Subcutaneous abdominal adipose tissue (tissue), 5 donors: Measurements from ENCODE around the gene FHAD1.

Experiments used
- H3K27ac ChIP-seq: one replicate; pipeline ENCODE4 v1.7.0; 2013; ENCODE audit warnings: low read depth, mild to moderate bottlenecking, inconsistent platforms, low read length, moderate library complexity
- H3K27me3 ChIP-seq, 5 donors: one replicate each; pipeline ENCODE4 v1.7.0; 2013; ENCODE audit warnings: low read length in 5 of 5, inconsistent platforms in 1 of 5; ENCODE audit not compliant: control insufficient read depth in 5 of 5, insufficient read depth in 4 of 5
- H3K36me3 ChIP-seq, 5 donors: one replicate each; pipeline ENCODE4 v1.7.0; 2013; ENCODE audit warnings: low read length in 5 of 5; ENCODE audit not compliant: control insufficient read depth in 5 of 5, insufficient read depth in 5 of 5
- H3K4me1 ChIP-seq, 5 donors: one replicate each; pipeline ENCODE4 v1.7.0; 2013; ENCODE audit warnings: low read length in 5 of 5, mild to moderate bottlenecking in 3 of 5, moderate library complexity in 1 of 5; ENCODE audit not compliant: control insufficient read depth in 5 of 5, insufficient read depth in 5 of 5
- H3K4me3 ChIP-seq, 5 donors: one replicate each; pipeline ENCODE4 v1.7.0; 2013; ENCODE audit warnings: low read length in 5 of 5, low read depth in 1 of 5
- H3K9ac ChIP-seq, 5 donors: one replicate each; pipeline ENCODE4 v1.7.0; 2013; ENCODE audit warnings: low read length in 5 of 5, mild to moderate bottlenecking in 4 of 5, moderate library complexity in 3 of 5
- H3K9me3 ChIP-seq, 5 donors: one replicate each; pipeline ENCODE4 v1.7.0; 2013; ENCODE audit warnings: low read length in 5 of 5; ENCODE audit not compliant: control insufficient read depth in 5 of 5
- donor health status: healthy.
- donor health status: healthy.
- donor health status: healthy.
- donor health status: healthy.
- donor health status: healthy.

The FHAD1 gene

DNA sequence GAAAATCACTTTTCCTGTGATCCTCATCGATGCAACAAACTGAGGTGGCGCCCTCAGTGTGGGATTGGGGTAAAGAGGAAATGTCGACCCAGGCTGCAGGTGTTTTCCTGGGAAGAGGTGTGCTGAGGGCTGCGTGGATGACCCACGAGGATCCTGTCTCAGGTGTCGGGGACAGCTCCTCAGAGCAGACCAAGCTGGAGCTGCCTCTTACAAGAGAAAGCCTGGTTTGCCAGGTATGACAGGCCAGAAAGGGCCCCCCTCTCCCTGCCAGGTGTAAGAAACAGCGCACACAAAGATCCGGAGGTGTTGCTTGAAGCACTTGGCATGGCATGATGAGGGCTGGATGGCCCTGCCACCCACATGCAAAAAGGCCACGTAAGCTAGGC lies 12.6 kb downstream of the FHAD1 start:
- Histone ChIP-seq H3K9me3 (peaks cover 0 to 1% (median 0%) of the 10 kb centered on the region in 5 donors), H3K27ac (no peak overlapping the region), H3K4me3 (no peak overlapping the region), H3K4me1 (peaks cover 4 to 42% (median 13%) of the 10 kb centered on the region in 5 donors), H3K9ac (no peak overlapping the region), H3K36me3 (no peaks in the 10 kb centered on the region), H3K27me3 (peaks cover 2 to 16% (median 14%) of the 10 kb centered on the region in 5 donors)

DNA sequence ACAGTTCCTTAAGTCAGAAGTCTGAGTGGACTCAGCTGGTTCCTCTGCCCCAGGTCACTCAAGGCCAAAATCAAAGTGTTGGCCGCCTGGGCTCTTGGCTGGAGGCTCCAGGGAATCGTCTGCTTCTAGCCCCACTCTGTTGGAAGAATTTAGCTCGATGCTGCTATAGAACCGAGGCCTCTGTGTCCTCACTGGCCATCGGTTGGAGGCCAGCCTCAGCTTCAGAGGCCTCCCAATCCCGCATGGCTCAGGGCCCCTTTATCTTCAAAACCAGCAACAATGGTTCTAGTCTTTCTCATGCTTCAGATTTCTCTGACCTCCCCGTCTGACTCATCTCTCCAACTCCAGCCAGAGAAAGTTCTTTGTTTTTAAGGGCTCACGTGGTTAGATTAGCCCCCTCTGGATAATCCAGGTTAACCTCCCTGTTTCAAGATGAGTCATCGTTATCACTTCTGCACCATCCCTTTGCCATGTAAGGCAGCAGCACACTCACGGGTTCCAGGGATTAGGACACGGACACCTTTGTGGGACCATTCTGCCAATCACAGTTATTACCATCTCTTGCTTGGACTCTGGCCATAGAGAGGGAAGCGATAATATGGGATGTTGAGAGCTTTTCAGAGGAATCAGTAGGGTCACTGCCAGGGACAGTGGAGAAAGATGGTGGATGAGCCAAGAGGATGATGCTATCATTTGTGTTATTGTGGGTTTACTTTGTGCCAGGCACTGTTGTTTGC lies 13.6 kb downstream of the FHAD1 start:
- peak overlapping the region; percentile 42 for H3K27ac ChIP-seq

GRCh38 chr1:15261155-15262002 lies 14.4 kb downstream of the FHAD1 start:
- Histone ChIP-seq H3K4me1 (peaks cover 4 to 42% (median 13%) of the 10 kb centered on the region in 5 donors), H3K36me3 (no peaks in the 10 kb centered on the region), H3K4me3 (peak overlapping the region in 4 of 5 donors; percentile 23 to 49 (median 34)), H3K9ac (peak overlapping the region in 1 of 5 donors; percentile 35), H3K27me3 (peaks cover 2 to 16% (median 14%) of the 10 kb centered on the region in 5 donors), H3K9me3 (peaks cover 0 to 6% (median 0%) of the 10 kb centered on the region in 5 donors), H3K27ac (peak overlapping the region; percentile 42)

More for the DNA sequence above, 13.6 kb downstream of the FHAD1 start:
- Histone ChIP-seq H3K9ac (no peak overlapping the region), H3K27me3 (peaks cover 2 to 16% (median 14%) of the 10 kb centered on the region in 5 donors), H3K4me3 (peak overlapping the region in 1 of 5 donors; percentile 31), H3K36me3 (no peaks in the 10 kb centered on the region), H3K9me3 (peaks cover 0 to 6% (median 0%) of the 10 kb centered on the region in 5 donors), H3K4me1 (peaks cover 4 to 42% (median 13%) of the 10 kb centered on the region in 5 donors)

DNA sequence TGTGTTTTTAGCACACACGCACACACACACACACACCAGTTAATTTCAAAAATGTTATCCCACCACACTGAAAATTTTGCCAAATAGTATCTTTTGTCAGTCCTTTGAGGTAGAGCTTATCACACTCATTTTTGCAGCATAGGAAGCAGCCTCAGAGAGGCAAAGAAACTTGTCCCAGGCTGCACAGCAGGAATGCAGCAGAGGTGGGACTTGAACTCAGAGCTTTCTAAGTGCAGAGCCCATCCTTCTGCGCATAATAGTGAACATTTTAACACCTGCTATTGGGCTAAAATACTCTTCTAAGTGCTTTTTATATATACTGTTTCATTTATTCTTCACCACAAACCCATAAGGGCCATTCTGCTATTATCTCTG lies 15.0 kb downstream of the FHAD1 start:
- Histone ChIP-seq H3K9ac (no peak overlapping the region), H3K27ac (no peak overlapping the region), H3K4me3 (no peak overlapping the region), H3K4me1 (peaks cover 4 to 42% (median 13%) of the 10 kb centered on the region in 5 donors), H3K9me3 (peaks cover 0 to 6% (median 0%) of the 10 kb centered on the region in 5 donors), H3K27me3 (peaks cover 0 to 16% (median 11%) of the 10 kb centered on the region in 5 donors), H3K36me3 (no peaks in the 10 kb centered on the region)

GRCh38 chr1:15262706-15263105 lies 15.7 kb downstream of the FHAD1 start:
- H3K36me3 ChIP-seq, result no peaks in the 10 kb centered on the region
- H3K4me1 ChIP-seq, result peaks cover 4 to 38% (median 11%) of the 10 kb centered on the region in 5 donors
- no peak overlapping the region for H3K27ac ChIP-seq
- peaks cover 0 to 6% (median 0%) of the 10 kb centered on the region in 5 donors for H3K9me3 ChIP-seq
- no peak overlapping the region for H3K4me3 ChIP-seq
- no peak overlapping the region for H3K9ac ChIP-seq
- H3K27me3 ChIP-seq, result peaks cover 0 to 16% (median 8%) of the 10 kb centered on the region in 5 donors

DNA sequence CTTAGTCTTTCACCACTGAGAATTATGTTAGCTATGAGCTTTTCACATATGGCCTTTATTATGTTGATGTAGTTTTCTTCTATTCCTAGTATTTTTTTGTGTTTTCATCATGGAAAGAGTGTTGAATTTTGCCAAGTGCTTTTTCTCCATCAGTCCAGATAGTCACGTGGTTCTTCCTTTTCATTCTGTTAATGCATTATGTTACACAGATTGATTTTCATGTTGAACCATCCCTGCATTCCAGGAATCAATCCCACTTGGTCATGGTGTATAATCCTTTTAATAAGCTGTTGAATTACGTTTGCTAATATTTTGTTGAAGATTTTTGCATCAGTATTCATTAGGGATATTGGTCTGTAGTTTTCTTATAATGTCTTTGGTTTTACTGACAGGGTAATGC lies 17.7 kb downstream of the FHAD1 start:
- no peak overlapping the region for H3K4me3 ChIP-seq
- H3K36me3 ChIP-seq, result no peaks in the 10 kb centered on the region
- H3K27me3 ChIP-seq, result peaks cover 0 to 16% (median 6%) of the 10 kb centered on the region in 5 donors
- H3K9me3 ChIP-seq, result peaks cover 0 to 6% (median 0%) of the 10 kb centered on the region in 5 donors
- H3K9ac ChIP-seq, result no peak overlapping the region
- H3K27ac ChIP-seq, result no peak overlapping the region
- H3K4me1 ChIP-seq, result peaks cover 2 to 30% (median 7%) of the 10 kb centered on the region in 5 donors

DNA sequence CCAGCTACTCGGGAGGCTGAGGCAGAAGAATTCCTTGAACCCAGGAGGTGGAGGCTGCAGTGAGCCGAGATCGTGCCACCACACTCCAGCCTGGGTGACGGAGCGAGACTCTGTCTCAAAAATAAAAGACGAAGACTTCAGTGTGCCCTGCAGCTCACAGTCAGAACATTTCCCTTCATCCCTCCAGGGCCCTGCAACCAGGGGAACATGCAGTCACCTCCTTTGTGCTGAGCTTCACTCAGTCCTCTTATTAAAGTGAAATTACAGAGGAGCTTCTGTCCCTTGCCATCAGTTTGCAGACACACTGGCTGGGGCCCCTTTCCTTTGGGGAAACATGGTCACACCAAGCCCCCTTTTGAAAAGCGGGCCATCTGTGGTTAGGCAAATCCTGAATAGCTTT lies 24.2 kb downstream of the FHAD1 start:
- H3K9ac ChIP-seq, result no peak overlapping the region
- H3K9me3 ChIP-seq, result no peaks in the 10 kb centered on the region
- H3K36me3 ChIP-seq, result no peaks in the 10 kb centered on the region
- H3K27ac ChIP-seq, result no peak overlapping the region
- H3K4me3 ChIP-seq, result no peak overlapping the region
- H3K4me1 ChIP-seq, result peaks cover 0 to 6% (median 4%) of the 10 kb centered on the region in 5 donors
- H3K27me3 ChIP-seq, result peaks cover 0 to 5% (median 0%) of the 10 kb centered on the region in 5 donors

GRCh38 chr1:15272009-15272781 lies 25.2 kb downstream of the FHAD1 start:
- Histone ChIP-seq H3K36me3 (no peaks in the 10 kb centered on the region), H3K27me3 (peaks cover 0 to 5% (median 3%) of the 10 kb centered on the region in 5 donors), H3K27ac (no peak overlapping the region), H3K4me1 (peaks cover 0 to 7% (median 4%) of the 10 kb centered on the region in 5 donors), H3K9ac (no peak overlapping the region), H3K9me3 (no peaks in the 10 kb centered on the region), H3K4me3 (no peak overlapping the region)

GRCh38 chr1:15272782-15273127 lies 25.7 kb downstream of the FHAD1 start:
- no peak overlapping the region for H3K9ac ChIP-seq
- H3K4me3 ChIP-seq, result no peak overlapping the region
- H3K4me1 ChIP-seq, result peaks cover 0 to 7% (median 4%) of the 10 kb centered on the region in 5 donors
- no peak overlapping the region for H3K27ac ChIP-seq
- peaks cover 0 to 5% (median 3%) of the 10 kb centered on the region in 5 donors for H3K27me3 ChIP-seq
- no peaks in the 10 kb centered on the region for H3K36me3 ChIP-seq
- H3K9me3 ChIP-seq, result no peaks in the 10 kb centered on the region
